RWPE1 (cell line): ENCODE measurements around the gene FMR1NB.

Source experiments
- CTCF ChIA-PET: fragments of 350-600 bp; sonication (Branson Sonifier 250); formaldehyde crosslinking; extraction: SDS; loops from one replicate; lab custom pipeline; 2021; lab: Yijun Ruan, JAX
- POLR2A ChIA-PET: fragments of 400-600 bp; formaldehyde crosslinking; extraction: SDS; loops from one replicate; lab custom pipeline; 2020; ENCODE audit warnings: antibody characterized with exemption; ENCODE audit not compliant: low non-redundant PET; lab: Yijun Ruan, JAX
- DNase-seq: peaks from one replicate; pipeline ENCODE4 v3.0.0; 2012; ENCODE audit warnings: low spot score
- H3K27ac ChIP-seq: fragments of 450-650 bp; 2 replicates; pipeline ENCODE4 v1.5.1; 2017
- TF ChIP-seq, protein P1 (sequence below): fragments of 450-650 bp; conservative IDR thresholded peaks from 2 replicates; pipeline ENCODE4 v1.5.1; 2017; ENCODE audit warnings: low read depth, mild to moderate bottlenecking

The FMR1NB gene, protein sequence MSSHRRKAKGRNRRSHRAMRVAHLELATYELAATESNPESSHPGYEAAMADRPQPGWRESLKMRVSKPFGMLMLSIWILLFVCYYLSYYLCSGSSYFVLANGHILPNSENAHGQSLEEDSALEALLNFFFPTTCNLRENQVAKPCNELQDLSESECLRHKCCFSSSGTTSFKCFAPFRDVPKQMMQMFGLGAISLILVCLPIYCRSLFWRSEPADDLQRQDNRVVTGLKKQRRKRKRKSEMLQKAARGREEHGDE

DNA sequence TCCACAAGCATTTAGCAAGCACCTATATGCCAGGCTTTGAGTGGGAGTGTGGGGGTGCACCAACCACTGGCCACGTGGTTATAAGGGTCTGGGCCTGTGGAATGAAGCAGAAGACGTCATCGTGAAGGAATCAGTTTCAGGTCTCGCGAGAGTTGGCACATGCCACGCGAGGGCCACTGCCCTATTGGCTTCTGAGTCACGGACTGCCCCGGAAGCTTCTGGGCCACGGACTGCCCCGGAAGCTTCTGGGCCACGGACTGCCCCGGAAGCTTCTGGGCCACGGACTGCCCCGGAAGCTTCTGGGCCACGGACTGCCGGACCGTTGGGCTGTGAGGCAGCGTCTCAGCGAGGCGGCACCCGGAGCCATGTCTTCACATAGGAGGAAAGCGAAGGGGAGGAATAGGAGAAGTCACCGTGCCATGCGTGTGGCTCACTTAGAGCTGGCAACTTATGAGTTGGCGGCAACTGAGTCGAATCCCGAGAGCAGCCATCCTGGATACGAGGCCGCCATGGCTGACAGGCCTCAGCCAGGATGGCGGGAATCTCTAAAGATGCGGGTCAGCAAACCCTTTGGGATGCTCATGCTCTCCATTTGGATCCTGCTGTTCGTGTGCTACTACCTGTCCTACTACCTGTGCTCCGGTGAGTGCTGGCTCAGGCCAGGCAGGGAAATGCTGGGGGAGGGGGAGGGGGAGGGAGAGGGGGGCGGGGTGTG, at the start of gene FMR1NB:
Gene FMR1NB, plus strand, starts transcription at position 300 of the 715 bp plus-strand sequence. Its CDS starts 66 bp downstream, at position 366.
- ChIA-PET POLR2A (no interaction called here), CTCF (interaction anchor here (0.7 kb wide), 1 partner anchor 1135 kb away, joined by 3 read pairs; no protein-coding TSS in a partner anchor)
- H3K27ac ChIP-seq = no peak within 1 kb of the TSS
- TF ChIP-seq, protein P1, sequence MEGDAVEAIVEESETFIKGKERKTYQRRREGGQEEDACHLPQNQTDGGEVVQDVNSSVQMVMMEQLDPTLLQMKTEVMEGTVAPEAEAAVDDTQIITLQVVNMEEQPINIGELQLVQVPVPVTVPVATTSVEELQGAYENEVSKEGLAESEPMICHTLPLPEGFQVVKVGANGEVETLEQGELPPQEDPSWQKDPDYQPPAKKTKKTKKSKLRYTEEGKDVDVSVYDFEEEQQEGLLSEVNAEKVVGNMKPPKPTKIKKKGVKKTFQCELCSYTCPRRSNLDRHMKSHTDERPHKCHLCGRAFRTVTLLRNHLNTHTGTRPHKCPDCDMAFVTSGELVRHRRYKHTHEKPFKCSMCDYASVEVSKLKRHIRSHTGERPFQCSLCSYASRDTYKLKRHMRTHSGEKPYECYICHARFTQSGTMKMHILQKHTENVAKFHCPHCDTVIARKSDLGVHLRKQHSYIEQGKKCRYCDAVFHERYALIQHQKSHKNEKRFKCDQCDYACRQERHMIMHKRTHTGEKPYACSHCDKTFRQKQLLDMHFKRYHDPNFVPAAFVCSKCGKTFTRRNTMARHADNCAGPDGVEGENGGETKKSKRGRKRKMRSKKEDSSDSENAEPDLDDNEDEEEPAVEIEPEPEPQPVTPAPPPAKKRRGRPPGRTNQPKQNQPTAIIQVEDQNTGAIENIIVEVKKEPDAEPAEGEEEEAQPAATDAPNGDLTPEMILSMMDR = no peak
- DNase-seq = no peak

DNA sequence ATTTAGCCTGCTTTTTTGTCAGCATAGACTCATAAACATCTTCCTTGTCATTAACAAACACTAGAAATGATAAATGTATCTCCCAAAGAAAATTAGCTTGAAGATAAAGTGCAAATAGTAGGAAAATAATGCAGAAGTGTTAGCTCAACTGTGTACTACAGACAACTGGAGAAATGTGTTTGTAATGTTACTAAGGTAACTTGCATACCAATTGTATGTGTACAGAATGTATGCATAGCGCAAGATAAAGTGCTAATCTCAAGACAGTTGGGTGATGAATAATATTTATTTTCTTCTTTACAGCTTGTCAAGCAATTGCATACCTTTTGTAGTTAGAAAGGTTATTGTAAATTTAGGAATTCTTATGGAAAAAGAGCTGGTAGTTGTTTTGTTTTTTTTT, 47.3 kb upstream of the FMR1NB start:
- CTCF ChIA-PET = no interaction called here
- no peak overlapping the region for H3K27ac ChIP-seq
- TF ChIP-seq, protein P1 = no peak
- no peak for DNase-seq
- POLR2A ChIA-PET = no interaction called here

DNA sequence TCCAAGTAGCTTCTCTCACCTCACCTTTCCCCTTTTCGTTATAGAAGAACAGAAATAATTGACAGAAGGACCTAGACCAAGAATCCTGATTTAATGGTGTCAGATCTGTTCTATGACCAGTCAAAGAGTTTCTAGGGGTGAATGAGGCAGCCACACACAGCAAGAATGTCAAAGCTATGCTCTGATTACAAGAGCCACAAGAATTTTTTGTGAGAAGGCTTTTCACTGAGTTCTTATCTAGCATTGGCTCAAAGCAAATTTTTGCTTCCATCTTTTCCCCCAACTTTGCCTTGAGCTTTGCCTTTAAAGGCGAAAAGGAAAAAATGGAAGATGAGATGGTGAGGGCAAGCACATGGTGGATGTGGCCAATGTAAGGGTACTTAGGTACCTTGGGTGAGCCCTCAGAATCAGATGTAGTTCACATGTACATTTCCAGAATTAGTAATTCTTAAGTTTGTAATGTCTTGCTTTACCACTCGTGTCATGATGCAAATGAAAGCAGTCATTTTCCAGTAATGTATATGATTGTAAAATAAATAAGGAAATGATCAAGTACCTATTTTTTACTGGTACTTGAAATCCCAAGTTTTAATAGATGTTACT, 45.9 kb upstream of the FMR1NB start:
- no peak for DNase-seq
- POLR2A ChIA-PET = no interaction called here
- CTCF ChIA-PET = no interaction called here
- TF ChIP-seq, protein P1 = no peak
- no peak overlapping the region for H3K27ac ChIP-seq

DNA sequence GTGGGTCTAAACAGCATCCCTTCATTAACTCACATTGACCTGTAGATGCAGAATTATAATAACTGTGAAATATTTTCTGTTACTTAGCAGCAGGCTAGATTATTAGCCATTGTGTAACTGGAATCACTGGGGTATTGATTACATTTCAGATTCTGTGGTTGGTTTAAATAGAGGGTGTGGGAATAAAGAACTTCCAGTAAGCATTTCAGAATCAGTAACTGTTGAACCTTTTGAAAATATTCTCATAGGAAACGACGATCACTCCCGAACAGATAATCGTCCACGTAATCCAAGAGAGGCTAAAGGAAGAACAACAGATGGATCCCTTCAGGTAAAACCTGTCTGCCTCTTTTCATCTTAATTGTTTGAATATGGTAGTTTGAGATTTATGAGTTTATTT, 35.9 kb upstream of the FMR1NB start:
- CTCF ChIA-PET = no interaction called here

DNA sequence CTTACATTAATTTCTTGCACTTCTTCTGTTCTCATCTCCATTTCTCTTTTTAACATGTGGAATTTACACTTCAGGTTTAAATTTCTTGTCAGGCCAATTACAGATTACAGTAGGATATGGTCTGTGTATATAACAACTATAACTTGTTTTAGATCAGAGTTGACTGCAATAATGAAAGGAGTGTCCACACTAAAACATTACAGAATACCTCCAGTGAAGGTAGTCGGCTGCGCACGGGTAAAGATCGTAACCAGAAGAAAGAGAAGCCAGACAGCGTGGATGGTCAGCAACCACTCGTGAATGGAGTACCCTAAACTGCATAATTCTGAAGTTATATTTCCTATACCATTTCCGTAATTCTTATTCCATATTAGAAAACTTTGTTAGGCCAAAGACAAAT, 32.6 kb upstream of the FMR1NB start:
- DNase-seq = no peak
- POLR2A ChIA-PET = no interaction called here
- TF ChIP-seq, protein P1 = no peak
- CTCF ChIA-PET = no interaction called here
- H3K27ac ChIP-seq = no peak overlapping the region

More for the DNA sequence above, 35.9 kb upstream of the FMR1NB start:
- POLR2A ChIA-PET = no interaction called here
- H3K27ac ChIP-seq = no peak overlapping the region
- no peak for DNase-seq
- TF ChIP-seq, protein P1 = no peak

DNA sequence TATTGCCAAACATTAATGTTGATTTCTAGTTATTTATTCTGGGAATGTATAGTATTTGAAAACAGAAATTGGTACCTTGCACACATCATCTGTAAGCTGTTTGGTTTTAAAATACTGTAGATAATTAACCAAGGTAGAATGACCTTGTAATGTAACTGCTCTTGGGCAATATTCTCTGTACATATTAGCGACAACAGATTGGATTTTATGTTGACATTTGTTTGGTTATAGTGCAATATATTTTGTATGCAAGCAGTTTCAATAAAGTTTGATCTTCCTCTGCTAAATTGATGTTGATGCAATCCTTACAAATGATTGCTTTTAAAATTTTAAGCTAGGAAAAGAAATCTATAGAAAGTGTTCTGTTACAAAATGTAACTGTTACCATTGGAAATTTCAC, 30.8 kb upstream of the FMR1NB start:
- TF ChIP-seq, protein P1 = no peak
- no peak for DNase-seq
- POLR2A ChIA-PET = no interaction called here
- H3K27ac ChIP-seq = no peak overlapping the region
- CTCF ChIA-PET = no interaction called here
